ENCODE results near the gene MUC12.

DNA sequence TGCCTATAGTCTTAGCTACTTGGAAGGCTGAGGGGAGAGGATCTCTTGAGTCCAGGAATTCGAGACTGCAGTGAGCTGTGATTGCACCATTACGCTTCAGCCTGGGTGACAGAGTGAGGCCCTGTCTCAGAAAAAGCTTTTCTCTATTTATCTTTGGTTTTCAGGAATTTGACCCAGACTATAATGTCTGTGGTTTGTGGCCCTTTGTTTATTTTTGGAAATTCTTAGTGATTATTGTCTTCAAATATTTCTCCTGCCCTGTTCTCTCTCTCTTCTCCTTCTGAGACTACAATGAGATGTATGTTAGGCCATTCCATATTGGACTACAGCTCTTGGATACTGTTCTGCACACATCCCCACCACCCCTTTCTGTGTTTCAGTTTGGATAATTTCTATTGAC is 4.7 kb downstream of the MUC12 start:
- TF ChIP-seq, protein P1, sequence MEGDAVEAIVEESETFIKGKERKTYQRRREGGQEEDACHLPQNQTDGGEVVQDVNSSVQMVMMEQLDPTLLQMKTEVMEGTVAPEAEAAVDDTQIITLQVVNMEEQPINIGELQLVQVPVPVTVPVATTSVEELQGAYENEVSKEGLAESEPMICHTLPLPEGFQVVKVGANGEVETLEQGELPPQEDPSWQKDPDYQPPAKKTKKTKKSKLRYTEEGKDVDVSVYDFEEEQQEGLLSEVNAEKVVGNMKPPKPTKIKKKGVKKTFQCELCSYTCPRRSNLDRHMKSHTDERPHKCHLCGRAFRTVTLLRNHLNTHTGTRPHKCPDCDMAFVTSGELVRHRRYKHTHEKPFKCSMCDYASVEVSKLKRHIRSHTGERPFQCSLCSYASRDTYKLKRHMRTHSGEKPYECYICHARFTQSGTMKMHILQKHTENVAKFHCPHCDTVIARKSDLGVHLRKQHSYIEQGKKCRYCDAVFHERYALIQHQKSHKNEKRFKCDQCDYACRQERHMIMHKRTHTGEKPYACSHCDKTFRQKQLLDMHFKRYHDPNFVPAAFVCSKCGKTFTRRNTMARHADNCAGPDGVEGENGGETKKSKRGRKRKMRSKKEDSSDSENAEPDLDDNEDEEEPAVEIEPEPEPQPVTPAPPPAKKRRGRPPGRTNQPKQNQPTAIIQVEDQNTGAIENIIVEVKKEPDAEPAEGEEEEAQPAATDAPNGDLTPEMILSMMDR (IDR thresholded peaks at IDR 0.05), result no peak
- no peak for TF ChIP-seq POLR2A (IDR thresholded peaks at IDR 0.05)

Data from thyroid gland (tissue), 4 donors.